Adrenal gland (tissue), 5 donors: Measurements from ENCODE around the gene BRF1.

Experiments used
- CTCF ChIP-seq, 6 experiments: fragments of 450-650 bp in 4 of 6; fragments of 200-600 bp in 2 of 6; sonication (generic) in 1 of 6; IDR thresholded peaks; 1 replicate in 5 of 6; 2 replicates in 1 of 6; pipeline versions ENCODE4 v1.5.1 to v1.8.0; 2016 to 2021; ENCODE audit warnings: antibody characterized with exemption in 6 of 6, mild to moderate bottlenecking in 2 of 6, moderate library complexity in 1 of 6
- POLR2A ChIP-seq, 2 donors: fragments of 450-650 bp; IDR thresholded peaks; one replicate each; pipeline ENCODE4 v1.6.1; 2017; ENCODE audit warnings: antibody characterized with exemption in 2 of 2, mild to moderate bottlenecking in 2 of 2, moderate library complexity in 1 of 2
- donor health status: DM: no; HTN: no; CAD: no.

GRCh38 chr14:105182296-105183020 is 118.3 kb downstream of the BRF1 start:
- TF ChIP-seq CTCF (IDR thresholded peaks at IDR 0.05) (no peak), POLR2A (IDR thresholded peaks at IDR 0.05) (no peak)
